Glutamatergic neuron (in vitro differentiated cells): Measurements from ENCODE around the gene KIR2DL4. TPM values are rescaled to one million over a fixed set of nuclear protein-coding genes. Genes with fewer than 3 reads are reported as not detected.
"Not testable (repeated sequence)": the region's sequence is repeated elsewhere in the genome, so short reads cannot be mapped to it uniquely, and the experiment has no call there.

Source experiments
- DNase-seq: peaks from one replicate; pipeline ENCODE4 v3.0.0; 2022
- H3K27ac Mint-ChIP-seq: one replicate; pipeline ENCODE4 v1.8.0; 2020; ENCODE audit warnings: mild to moderate bottlenecking, mixed read lengths, inconsistent platforms; ENCODE audit not compliant: unreplicated experiment
- H3K27me3 Mint-ChIP-seq: one replicate; pipeline ENCODE4 v1.8.0; 2020; ENCODE audit warnings: mild to moderate bottlenecking, moderate library complexity, mixed read lengths, inconsistent platforms; ENCODE audit not compliant: unreplicated experiment
- H3K36me3 Mint-ChIP-seq: one replicate; pipeline ENCODE4 v1.8.0; 2020; ENCODE audit warnings: mild to moderate bottlenecking, mixed read lengths, inconsistent platforms; ENCODE audit not compliant: unreplicated experiment
- H3K4me1 Mint-ChIP-seq: one replicate; pipeline ENCODE4 v1.8.0; 2020; ENCODE audit warnings: mild to moderate bottlenecking, low read depth, mixed read lengths, inconsistent platforms; ENCODE audit not compliant: unreplicated experiment
- H3K4me3 Mint-ChIP-seq: one replicate; pipeline ENCODE4 v1.8.0; 2020; ENCODE audit warnings: mild to moderate bottlenecking, mixed read lengths, inconsistent platforms; ENCODE audit not compliant: unreplicated experiment
- H3K9me3 Mint-ChIP-seq: one replicate; pipeline ENCODE4 v1.8.0; 2020; ENCODE audit warnings: mild to moderate bottlenecking, moderate library complexity, mixed read lengths, inconsistent platforms; ENCODE audit not compliant: unreplicated experiment
- long read RNA-seq: library from polyadenylated mRNA; unstranded; transcript quantifications from one replicate; pipeline ENCODE4 v2.0.0, GENCODE V29; 2020; ENCODE audit not compliant: unreplicated experiment
- total RNA-seq: library from RNA; stranded (reverse); fragmentation: NEBNext Ultra II Directional; extraction: Animal tissue kit (Norgen Biotek cat#: 25700); gene quantifications from one replicate; pipeline ENCODE4 v1.2.1, GENCODE V29; 2021; ENCODE audit not compliant: unreplicated experiment
- TF ChIP-seq, protein P1 (sequence below): fragments of 200-600 bp; sonication (generic); IDR thresholded peaks from one replicate; pipeline ENCODE4 v1.5.0; 2021; ENCODE audit not compliant: partially characterized antibody, unreplicated experiment

The KIR2DL4 gene
- total RNA-seq, result not detected
- long read RNA-seq, result 0 reads

DNA sequence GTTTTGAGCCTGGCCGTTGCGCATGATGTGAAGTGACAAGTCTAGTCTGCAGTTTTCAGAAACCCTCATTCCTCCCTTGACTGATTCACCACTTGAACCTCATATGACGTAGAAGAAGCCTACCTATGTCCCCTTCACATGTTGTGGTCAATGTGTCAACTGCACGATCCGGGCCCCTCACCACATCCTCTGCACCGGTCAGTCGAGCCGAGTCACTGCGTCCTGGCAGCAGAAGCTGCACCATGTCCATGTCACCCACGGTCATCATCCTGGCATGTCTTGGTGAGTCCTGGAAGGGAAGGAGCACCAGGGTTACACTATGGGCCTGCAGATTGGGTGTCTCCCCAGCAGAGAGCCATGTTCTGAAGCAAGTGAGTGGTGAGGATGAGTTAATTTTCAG is at the start of gene KIR2DL4:
KIR2DL4 (plus strand) TSS at position 201 of the 400 bp plus-strand sequence; CDS start at position 243, 42 bp downstream.
- Mint-ChIP-seq H3K9me3 (peaks cover 16% of the 10 kb centered on the region), H3K27ac (no peak within 1 kb of the TSS), H3K36me3 (peaks cover 13% of the 10 kb centered on the region), H3K27me3 (peaks cover 2% of the 10 kb centered on the region), H3K4me3 (no peak within 1 kb of the TSS), H3K4me1 (no peaks in the 10 kb centered on the region)
- no peak for DNase-seq
- TF ChIP-seq, protein P1, sequence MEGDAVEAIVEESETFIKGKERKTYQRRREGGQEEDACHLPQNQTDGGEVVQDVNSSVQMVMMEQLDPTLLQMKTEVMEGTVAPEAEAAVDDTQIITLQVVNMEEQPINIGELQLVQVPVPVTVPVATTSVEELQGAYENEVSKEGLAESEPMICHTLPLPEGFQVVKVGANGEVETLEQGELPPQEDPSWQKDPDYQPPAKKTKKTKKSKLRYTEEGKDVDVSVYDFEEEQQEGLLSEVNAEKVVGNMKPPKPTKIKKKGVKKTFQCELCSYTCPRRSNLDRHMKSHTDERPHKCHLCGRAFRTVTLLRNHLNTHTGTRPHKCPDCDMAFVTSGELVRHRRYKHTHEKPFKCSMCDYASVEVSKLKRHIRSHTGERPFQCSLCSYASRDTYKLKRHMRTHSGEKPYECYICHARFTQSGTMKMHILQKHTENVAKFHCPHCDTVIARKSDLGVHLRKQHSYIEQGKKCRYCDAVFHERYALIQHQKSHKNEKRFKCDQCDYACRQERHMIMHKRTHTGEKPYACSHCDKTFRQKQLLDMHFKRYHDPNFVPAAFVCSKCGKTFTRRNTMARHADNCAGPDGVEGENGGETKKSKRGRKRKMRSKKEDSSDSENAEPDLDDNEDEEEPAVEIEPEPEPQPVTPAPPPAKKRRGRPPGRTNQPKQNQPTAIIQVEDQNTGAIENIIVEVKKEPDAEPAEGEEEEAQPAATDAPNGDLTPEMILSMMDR, result no peak

DNA sequence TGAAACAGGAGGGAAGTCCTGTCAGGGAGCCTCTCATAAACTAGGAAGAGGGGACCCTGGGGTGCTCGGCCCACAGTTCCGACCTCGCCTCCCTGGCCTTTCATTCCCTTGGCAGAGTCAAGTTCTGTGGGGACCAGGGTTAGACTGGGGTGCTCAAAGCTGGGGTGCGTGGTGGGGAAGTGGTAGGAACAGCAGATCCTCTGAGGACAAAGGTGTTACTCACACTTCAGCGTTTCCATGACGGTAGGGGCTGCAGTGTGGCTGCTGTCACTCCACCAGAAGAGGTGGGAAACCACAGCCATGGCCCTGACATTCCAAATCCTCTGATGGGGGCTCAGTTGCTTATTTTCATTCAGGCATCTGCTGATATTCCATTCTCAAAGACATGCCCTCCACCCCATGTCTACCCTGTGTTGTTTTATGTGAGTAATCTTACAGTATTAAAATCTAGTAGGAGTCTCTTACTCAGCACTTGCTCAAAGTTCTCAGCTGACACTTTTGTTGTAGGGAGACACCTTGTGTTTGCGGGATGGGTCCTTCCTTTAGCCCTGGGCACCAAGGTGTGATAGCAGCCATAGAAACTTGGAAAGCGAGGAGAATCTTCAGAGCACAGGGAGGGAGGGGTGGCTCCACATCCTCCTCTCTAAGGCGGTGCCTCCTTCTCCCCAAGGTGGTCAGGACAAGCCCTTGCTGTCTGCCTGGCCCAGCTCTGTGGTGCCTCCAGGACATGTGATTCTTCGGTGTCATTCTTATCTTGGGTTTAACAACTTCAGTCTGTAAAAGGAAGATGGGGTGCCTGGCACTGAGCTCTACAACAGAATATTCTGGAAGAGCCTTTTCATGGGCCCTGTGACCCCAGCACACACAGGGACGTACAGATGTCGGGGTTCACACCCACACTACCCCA is 47.0 kb upstream of the KIR2DL4 start:
- not testable (repeated sequence) for H3K27me3 Mint-ChIP-seq, H3K4me1 Mint-ChIP-seq, H3K27ac Mint-ChIP-seq, DNase-seq, H3K4me3 Mint-ChIP-seq
- H3K9me3 Mint-ChIP-seq, result peaks cover 29% of the 10 kb centered on the region
- H3K36me3 Mint-ChIP-seq, result peaks cover 18% of the 10 kb centered on the region

DNA sequence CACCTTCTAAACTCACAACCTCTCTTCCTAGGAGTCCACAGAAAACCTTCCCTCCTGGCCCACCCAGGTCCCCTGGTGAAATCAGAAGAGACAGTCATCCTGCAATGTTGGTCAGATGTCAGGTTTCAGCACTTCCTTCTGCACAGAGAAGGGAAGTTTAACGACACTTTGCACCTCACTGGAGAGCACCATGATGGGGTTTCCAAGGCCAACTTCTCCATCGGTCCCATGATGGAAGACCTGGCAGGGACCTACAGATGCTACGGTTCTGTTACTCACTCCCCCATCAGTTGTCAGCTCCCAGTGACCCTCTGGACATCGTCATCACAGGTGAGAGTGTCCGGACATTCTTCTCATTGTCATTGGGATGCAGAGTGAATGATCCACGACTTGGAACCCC is 44.8 kb upstream of the KIR2DL4 start:
- Mint-ChIP-seq H3K36me3 (peaks cover 18% of the 10 kb centered on the region), H3K9me3 (peaks cover 25% of the 10 kb centered on the region)
- H3K27me3 Mint-ChIP-seq, H3K4me3 Mint-ChIP-seq, DNase-seq, H3K4me1 Mint-ChIP-seq, H3K27ac Mint-ChIP-seq: not testable (repeated sequence)

DNA sequence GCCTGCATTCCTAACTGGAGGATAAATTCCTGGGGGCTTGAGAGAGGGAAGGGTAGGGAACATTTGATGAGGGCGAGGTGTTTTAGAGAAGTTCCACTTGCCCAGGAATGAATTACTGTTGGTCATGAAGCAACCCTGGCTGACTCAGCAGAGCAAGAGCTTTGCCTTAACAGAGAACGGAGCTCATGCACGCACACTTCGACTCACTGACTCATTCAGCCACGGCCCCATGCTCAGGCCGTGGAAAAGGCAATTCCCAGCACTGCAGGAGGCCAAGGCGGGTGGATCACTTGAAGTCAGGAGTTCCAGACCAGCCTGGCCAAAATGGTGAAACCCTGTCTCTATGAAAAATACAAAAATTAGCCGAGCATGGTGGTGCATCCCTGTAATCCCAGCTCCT is 39.2 kb upstream of the KIR2DL4 start:
- peaks cover 16% of the 10 kb centered on the region for H3K36me3 Mint-ChIP-seq
- DNase-seq, H3K27ac Mint-ChIP-seq, H3K27me3 Mint-ChIP-seq, H3K4me1 Mint-ChIP-seq, H3K4me3 Mint-ChIP-seq: not testable (repeated sequence)
- peaks cover 11% of the 10 kb centered on the region for H3K9me3 Mint-ChIP-seq

DNA sequence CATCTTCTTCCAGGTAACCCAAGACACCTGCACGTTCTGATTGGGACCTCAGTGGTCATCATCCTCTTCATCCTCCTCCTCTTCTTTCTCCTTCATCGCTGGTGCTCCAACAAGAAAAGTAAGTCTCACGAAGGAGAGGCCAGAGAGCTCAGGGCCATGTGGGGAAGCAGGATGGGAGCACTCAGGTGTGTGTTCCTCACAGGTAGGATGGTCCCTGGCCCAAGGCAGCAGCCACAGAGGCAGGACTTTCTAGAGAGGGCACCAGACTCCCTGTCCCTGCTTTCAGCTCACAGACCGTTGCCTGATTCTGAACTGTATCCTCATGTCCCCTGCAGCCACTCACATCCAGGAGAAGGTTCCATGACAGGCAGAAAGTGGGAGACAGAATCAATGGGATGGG is 36.9 kb upstream of the KIR2DL4 start:
- peaks cover 14% of the 10 kb centered on the region for H3K36me3 Mint-ChIP-seq
- not testable (repeated sequence) for H3K27ac Mint-ChIP-seq, H3K4me1 Mint-ChIP-seq, H3K4me3 Mint-ChIP-seq, DNase-seq
- H3K27me3 Mint-ChIP-seq, result peaks cover 11% of the 10 kb centered on the region
- peaks cover 16% of the 10 kb centered on the region for H3K9me3 Mint-ChIP-seq

DNA sequence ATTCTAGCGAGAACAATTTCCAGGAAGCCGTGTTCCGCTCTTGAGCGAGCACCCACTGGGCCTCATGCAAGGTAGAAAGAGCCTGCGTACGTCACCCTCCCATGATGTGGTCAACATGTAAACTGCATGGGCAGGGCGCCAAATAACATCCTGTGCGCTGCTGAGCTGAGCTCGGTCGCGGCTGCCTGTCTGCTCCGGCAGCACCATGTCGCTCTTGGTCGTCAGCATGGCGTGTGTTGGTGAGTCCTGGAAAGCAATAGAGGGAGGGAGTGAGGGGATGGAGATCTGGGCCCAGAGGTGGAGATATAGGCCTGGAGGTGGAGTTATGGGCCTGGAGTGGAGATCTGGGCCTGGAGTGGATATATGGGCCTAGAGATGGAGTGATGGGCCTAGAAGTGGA is 33.8 kb upstream of the KIR2DL4 start, which contains the start of gene KIR2DL1:
KIR2DL1 (plus strand) TSS at position 148 of the 400 bp plus-strand sequence; CDS start at position 206, 58 bp downstream.
- Mint-ChIP-seq H3K27me3 (peaks cover 11% of the 10 kb centered on the region), H3K36me3 (peaks cover 25% of the 10 kb centered on the region), H3K9me3 (peaks cover 21% of the 10 kb centered on the region)
- not testable (repeated sequence) for DNase-seq, H3K4me3 Mint-ChIP-seq, H3K27ac Mint-ChIP-seq, H3K4me1 Mint-ChIP-seq

DNA sequence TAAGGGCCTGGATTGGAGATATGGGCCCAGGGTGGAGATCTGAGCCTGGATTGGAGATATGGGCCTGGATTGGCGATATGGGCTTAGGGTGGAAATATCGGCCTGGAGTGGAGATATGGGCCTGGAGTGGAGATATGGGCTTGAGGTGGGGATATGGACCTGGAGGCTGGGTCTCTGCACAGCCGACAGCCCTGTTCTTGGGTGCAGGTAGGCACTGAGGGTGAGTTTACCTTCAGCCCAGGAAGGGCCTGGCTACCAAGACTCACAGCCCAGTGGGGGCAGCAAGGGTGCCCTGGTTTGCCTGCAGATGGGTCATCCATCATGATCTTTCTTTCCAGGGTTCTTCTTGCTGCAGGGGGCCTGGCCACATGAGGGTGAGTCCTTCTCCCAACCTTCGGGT is 32.9 kb upstream of the KIR2DL4 start:
- H3K4me1 Mint-ChIP-seq, H3K27ac Mint-ChIP-seq, H3K27me3 Mint-ChIP-seq, H3K4me3 Mint-ChIP-seq, DNase-seq: not testable (repeated sequence)
- H3K36me3 Mint-ChIP-seq, result peaks cover 24% of the 10 kb centered on the region
- peaks cover 18% of the 10 kb centered on the region for H3K9me3 Mint-ChIP-seq

DNA sequence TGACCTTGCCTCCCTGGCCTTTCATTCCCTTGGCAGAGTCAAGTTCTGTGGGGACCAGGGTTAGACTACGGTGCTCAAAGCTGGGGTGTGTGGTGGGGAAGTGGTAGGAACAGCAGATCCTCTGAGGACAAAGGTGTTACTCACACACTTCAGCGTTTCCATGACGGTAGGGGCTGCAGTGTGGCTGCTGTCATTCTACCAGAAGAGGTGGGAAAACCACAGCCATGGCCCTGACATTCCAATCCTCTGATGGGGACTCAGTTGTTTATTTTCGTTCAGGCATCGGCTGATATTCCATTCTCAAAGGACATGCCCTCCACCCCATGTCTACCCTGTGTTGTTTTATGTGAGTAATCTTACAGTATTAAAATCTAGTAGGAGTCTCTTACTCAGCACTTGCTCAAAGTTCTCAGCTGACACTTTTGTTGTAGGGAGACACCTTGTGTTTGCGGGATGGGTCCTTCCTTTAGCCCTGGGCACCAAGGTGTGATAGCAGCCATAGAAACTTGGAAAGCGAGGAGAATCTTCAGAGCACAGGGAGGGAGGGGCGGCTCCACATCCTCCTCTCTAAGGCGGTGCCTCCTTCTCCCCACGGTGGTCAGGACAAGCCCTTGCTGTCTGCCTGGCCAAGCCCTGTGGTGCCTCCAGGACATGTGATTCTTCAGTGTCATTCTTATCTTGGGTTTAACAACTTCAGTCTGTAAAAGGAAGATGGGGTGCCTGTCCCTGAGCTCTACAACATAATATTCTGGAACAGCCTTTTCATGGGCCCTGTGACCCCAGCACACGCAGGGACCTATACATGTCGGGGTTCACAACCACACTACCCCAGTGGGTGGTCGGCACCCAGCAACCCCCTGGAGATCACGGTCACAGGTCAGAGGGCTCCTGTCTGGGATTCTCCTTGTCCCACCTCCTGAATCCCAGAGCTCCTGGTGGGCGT is 32.1 kb upstream of the KIR2DL4 start:
- H3K27me3 Mint-ChIP-seq, DNase-seq, H3K4me1 Mint-ChIP-seq, H3K4me3 Mint-ChIP-seq, H3K27ac Mint-ChIP-seq: not testable (repeated sequence)
- Mint-ChIP-seq H3K36me3 (peaks cover 24% of the 10 kb centered on the region), H3K9me3 (peaks cover 18% of the 10 kb centered on the region)

DNA sequence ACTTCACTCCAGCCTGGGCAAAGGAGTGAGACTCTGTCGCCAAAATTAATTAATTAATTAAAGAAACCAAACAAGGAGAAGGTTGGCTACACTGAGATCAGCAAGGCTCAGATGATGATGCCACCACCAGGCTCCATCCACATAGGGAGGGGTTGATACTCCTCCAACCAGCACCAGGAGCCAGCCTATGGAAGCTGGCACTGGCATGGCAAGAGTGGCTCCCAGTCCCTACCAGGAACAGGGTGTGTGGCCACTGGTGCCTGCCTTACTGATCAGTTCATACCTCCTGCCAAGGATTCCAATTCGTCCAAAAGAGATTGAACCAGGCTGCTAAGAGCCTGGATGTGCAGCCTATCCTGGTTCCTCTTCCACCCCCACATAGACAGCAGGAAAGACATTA is 30.7 kb upstream of the KIR2DL4 start:
- H3K27ac Mint-ChIP-seq, H3K27me3 Mint-ChIP-seq, H3K4me3 Mint-ChIP-seq, DNase-seq, H3K4me1 Mint-ChIP-seq: not testable (repeated sequence)
- H3K9me3 Mint-ChIP-seq, result peaks cover 16% of the 10 kb centered on the region
- H3K36me3 Mint-ChIP-seq, result peaks cover 20% of the 10 kb centered on the region

DNA sequence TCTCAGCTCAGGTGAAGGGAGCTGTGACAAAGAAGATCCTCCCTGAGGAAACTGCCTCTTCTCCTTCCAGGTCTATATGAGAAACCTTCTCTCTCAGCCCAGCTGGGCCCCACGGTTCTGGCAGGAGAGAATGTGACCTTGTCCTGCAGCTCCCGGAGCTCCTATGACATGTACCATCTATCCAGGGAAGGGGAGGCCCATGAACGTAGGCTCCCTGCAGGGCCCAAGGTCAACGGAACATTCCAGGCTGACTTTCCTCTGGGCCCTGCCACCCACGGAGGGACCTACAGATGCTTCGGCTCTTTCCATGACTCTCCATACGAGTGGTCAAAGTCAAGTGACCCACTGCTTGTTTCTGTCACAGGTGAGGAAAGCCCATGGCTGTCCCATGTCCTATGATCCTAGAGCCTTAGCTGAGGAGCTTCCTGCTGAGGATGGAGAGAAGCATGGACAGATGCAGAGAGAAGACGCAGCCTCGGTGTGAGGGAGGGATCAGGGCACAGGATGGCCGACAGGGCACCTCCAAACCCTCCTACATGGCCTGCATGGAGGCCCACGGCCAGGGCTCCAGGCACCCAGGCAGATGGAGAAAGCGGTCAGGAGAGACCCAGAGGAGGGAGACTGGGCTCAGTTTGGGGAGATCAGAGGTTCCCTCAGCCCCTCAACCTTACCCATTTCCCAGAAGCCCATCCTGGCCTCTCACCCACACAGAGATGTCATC is 28.2 kb upstream of the KIR2DL4 start:
- H3K4me3 Mint-ChIP-seq, H3K27me3 Mint-ChIP-seq, DNase-seq, H3K27ac Mint-ChIP-seq, H3K4me1 Mint-ChIP-seq: not testable (repeated sequence)
- Mint-ChIP-seq H3K9me3 (peaks cover 13% of the 10 kb centered on the region), H3K36me3 (peaks cover 15% of the 10 kb centered on the region)
